Endodermal cell (in vitro differentiated cells): ENCODE results near the gene SH3D19. TPM values are rescaled to one million over a fixed set of nuclear protein-coding genes. Genes with fewer than 3 reads are reported as not detected.
A peak's percentile ranks its signal among the peaks of the same experiment; 100 is the strongest.

ENCODE experiments used
- DNase-seq: peaks from one replicate; pipeline ENCODE4 v3.0.0-alpha.2; 2017
- H3K27ac ChIP-seq: 2 replicates; pipeline ENCODE4 v1.5.1; 2013; ENCODE audit warnings: mild to moderate bottlenecking, low read depth, low read length, moderate library complexity
- H3K27me3 ChIP-seq: 2 replicates; pipeline ENCODE4 v1.6.1; 2013; ENCODE audit warnings: mild to moderate bottlenecking, low read length, moderate library complexity; ENCODE audit not compliant: insufficient read depth, control insufficient read depth, poor library complexity, severe bottlenecking
- H3K36me3 ChIP-seq: 2 replicates; pipeline ENCODE4 v1.7.0; 2013; ENCODE audit warnings: mild to moderate bottlenecking, low read length, moderate library complexity; ENCODE audit not compliant: control insufficient read depth, insufficient read depth
- H3K4me1 ChIP-seq: one replicate; pipeline ENCODE4 v1.7.0; 2013; ENCODE audit warnings: low read length; ENCODE audit not compliant: control insufficient read depth, insufficient read depth
- H3K4me3 ChIP-seq: 2 replicates; pipeline ENCODE4 v1.5.1; 2013; ENCODE audit warnings: mild to moderate bottlenecking, low read length, moderate library complexity
- H3K9ac ChIP-seq: 2 replicates; pipeline ENCODE4 v1.6.1; 2013; ENCODE audit warnings: mild to moderate bottlenecking, low read length, moderate library complexity; ENCODE audit not compliant: poor library complexity, severe bottlenecking; ENCODE audit errors: extremely low read depth
- H3K9me3 ChIP-seq: 2 replicates; pipeline ENCODE4 v1.6.1; 2013; ENCODE audit warnings: mild to moderate bottlenecking, low read length, moderate library complexity; ENCODE audit not compliant: control insufficient read depth
- H3K27ac Mint-ChIP-seq: 2 replicates; pipeline ENCODE4 v1.8.0; 2020; ENCODE audit warnings: mixed read lengths
- H3K27me3 Mint-ChIP-seq: 2 replicates; pipeline ENCODE4 v1.8.0; 2021; ENCODE audit warnings: mild to moderate bottlenecking, mixed read lengths; ENCODE audit not compliant: insufficient read depth
- H3K36me3 Mint-ChIP-seq: 2 replicates; pipeline ENCODE4 v1.8.0; 2020; ENCODE audit warnings: low read depth, mixed read lengths
- H3K4me1 Mint-ChIP-seq: 2 replicates; pipeline ENCODE4 v1.8.0; 2020; ENCODE audit warnings: mixed read lengths
- H3K4me3 Mint-ChIP-seq: 2 replicates; pipeline ENCODE4 v1.8.0; 2020; ENCODE audit warnings: mild to moderate bottlenecking, moderate library complexity, mixed read lengths
- H3K9me3 Mint-ChIP-seq: 2 replicates; pipeline ENCODE4 v1.8.0; 2020; ENCODE audit warnings: mild to moderate bottlenecking, mixed read lengths
- WGBS, 2 experiments: methylation state at CpG; one replicate each; pipeline versions ENCODE4 v1.1.5 to v1.1.7; 2013; ENCODE audit warnings: missing lambda C conversion rate in 2 of 2, mixed read lengths in 1 of 2; ENCODE audit not compliant: insufficient coverage in 1 of 2, insufficient read length in 1 of 2; 5-methylcytosine and 5-hydroxymethylcytosine counted together
- total RNA-seq, 2 donors: library from RNA; stranded (reverse); fragmentation: NEBNext Ultra II Directional in 1 of 2; extraction: Animal tissue kit (Norgen Biotek cat#: 25700) in 1 of 2; gene quantifications; 2 replicates in 1 of 2; 3 replicates in 1 of 2; pipeline ENCODE4 v1.2.1, GENCODE V29; 2021
- TF ChIP-seq, protein P1 (sequence below): fragments of 200-600 bp; sonication (generic); conservative IDR thresholded peaks from 2 replicates; pipeline ENCODE4 v1.5.0; 2021; ENCODE audit warnings: antibody characterized with exemption, mild to moderate bottlenecking

Gene SH3D19
- total RNA-seq, 2 donors from 2014 or later, result 48.8 to 55.6 TPM

- Histone ChIP-seq H3K36me3 (peaks cover 57% of the 10 kb centered on the region), H3K27ac (no peak overlapping the region), H3K4me3 (no peak overlapping the region), H3K9me3 (no peaks in the 10 kb centered on the region), H3K4me1 (no peaks in the 10 kb centered on the region), H3K9ac (no peak overlapping the region), H3K27me3 (no peaks in the 10 kb centered on the region)
- Mint-ChIP-seq H3K4me1 (no peaks in the 10 kb centered on the region), H3K27ac (no peak overlapping the region), H3K36me3 (peaks cover 42% of the 10 kb centered on the region), H3K9me3 (no peaks in the 10 kb centered on the region), H3K27me3 (no peaks in the 10 kb centered on the region), H3K4me3 (no peak overlapping the region)
- WGBS, 2 experiments, result 75 to 98% methylated on average over 3 of the region's 3 CpGs
- TF ChIP-seq, protein P1, sequence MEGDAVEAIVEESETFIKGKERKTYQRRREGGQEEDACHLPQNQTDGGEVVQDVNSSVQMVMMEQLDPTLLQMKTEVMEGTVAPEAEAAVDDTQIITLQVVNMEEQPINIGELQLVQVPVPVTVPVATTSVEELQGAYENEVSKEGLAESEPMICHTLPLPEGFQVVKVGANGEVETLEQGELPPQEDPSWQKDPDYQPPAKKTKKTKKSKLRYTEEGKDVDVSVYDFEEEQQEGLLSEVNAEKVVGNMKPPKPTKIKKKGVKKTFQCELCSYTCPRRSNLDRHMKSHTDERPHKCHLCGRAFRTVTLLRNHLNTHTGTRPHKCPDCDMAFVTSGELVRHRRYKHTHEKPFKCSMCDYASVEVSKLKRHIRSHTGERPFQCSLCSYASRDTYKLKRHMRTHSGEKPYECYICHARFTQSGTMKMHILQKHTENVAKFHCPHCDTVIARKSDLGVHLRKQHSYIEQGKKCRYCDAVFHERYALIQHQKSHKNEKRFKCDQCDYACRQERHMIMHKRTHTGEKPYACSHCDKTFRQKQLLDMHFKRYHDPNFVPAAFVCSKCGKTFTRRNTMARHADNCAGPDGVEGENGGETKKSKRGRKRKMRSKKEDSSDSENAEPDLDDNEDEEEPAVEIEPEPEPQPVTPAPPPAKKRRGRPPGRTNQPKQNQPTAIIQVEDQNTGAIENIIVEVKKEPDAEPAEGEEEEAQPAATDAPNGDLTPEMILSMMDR, result no peak
- peak; percentile 48 for DNase-seq
These were observed 215.2 kb downstream of the SH3D19 start for GRCh38 chr4:151110236-151110635.

- H3K9me3 ChIP-seq, result no peaks in the 10 kb centered on the region
- no peak overlapping the region for H3K27ac ChIP-seq
- H3K9ac ChIP-seq, result no peak overlapping the region
- WGBS, 2 experiments, result 91 to 97% methylated on average over 3 of the region's 3 CpGs
- H3K27me3 ChIP-seq, result no peaks in the 10 kb centered on the region
- Mint-ChIP-seq H3K27me3 (no peaks in the 10 kb centered on the region), H3K36me3 (peaks cover 59% of the 10 kb centered on the region), H3K27ac (no peak overlapping the region), H3K4me1 (peaks cover 8% of the 10 kb centered on the region), H3K9me3 (no peaks in the 10 kb centered on the region), H3K4me3 (no peak overlapping the region)
- peaks cover 71% of the 10 kb centered on the region for H3K36me3 ChIP-seq
- TF ChIP-seq, protein P1, result no peak
- DNase-seq, result peak; percentile 50
- no peak overlapping the region for H3K4me3 ChIP-seq
- peaks cover 5% of the 10 kb centered on the region for H3K4me1 ChIP-seq
These were observed 218.3 kb downstream of the SH3D19 start for GRCh38 chr4:151107063-151107462.

DNA sequence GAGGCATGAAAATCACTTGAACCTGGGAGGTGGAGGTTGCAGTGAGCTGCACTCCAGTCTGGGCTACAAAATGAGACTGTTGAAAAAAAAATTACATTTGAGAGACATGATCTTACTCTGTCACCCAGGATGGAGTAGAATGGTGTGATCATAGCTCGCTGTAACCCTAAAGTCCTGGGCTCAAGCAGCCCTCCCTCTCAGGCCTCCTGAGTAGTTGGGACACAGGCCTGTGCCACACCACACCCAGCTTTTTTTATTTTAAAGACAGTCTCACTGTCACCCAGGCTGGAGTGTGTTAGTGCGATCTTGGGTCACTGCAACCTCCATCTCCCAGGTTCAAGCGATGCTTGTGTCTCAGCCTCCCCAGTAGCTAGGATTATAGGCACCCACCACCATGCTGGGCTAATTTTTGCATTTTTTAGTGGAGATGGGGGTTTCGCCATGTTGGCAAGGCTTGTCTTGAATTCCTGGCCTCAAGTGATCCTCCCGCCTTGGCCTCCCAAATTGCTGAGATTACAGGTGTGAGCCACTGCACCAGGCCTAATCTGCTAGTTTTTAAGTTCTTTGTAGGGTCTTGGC, 219.9 kb downstream of the SH3D19 start:
- peaks cover 5% of the 10 kb centered on the region for H3K4me1 ChIP-seq
- no peak overlapping the region for H3K4me3 ChIP-seq
- Mint-ChIP-seq H3K27me3 (no peaks in the 10 kb centered on the region), H3K9me3 (no peaks in the 10 kb centered on the region), H3K4me3 (no peak overlapping the region), H3K4me1 (peaks cover 18% of the 10 kb centered on the region), H3K27ac (peak overlapping the region; percentile 18), H3K36me3 (peaks cover 75% of the 10 kb centered on the region)
- H3K9ac ChIP-seq, result no peak overlapping the region
- H3K27me3 ChIP-seq, result no peaks in the 10 kb centered on the region
- peak; percentile 44 for DNase-seq
- H3K9me3 ChIP-seq, result no peaks in the 10 kb centered on the region
- H3K27ac ChIP-seq, result no peak overlapping the region
- peaks cover 87% of the 10 kb centered on the region for H3K36me3 ChIP-seq
- 88 to 95% methylated on average over 5 of the region's 5 CpGs for WGBS, 2 experiments
- TF ChIP-seq, protein P1, result no peak
